Dermis blood vessel endothelial cell (primary cell): ENCODE measurements around the gene RWDD3. TPM values are rescaled to one million over a fixed set of nuclear protein-coding genes. Genes with fewer than 3 reads are reported as not detected.

Source experiments
- DNase-seq: peaks from one replicate; pipeline ENCODE4 v3.0.0; 2010
- total RNA-seq: library from RNA; depleted of rRNA; stranded (reverse); fragments of >200 nt; gene quantifications from 2 replicates; pipeline ENCODE4 v1.2.3, GENCODE V29; 2014

RWDD3 gene, protein sequence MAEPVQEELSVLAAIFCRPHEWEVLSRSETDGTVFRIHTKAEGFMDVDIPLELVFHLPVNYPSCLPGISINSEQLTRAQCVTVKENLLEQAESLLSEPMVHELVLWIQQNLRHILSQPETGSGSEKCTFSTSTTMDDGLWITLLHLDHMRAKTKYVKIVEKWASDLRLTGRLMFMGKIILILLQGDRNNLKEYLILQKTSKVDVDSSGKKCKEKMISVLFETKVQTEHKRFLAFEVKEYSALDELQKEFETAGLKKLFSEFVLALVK
- 11.6 and 18.0 TPM in 2 replicates for total RNA-seq

DNA sequence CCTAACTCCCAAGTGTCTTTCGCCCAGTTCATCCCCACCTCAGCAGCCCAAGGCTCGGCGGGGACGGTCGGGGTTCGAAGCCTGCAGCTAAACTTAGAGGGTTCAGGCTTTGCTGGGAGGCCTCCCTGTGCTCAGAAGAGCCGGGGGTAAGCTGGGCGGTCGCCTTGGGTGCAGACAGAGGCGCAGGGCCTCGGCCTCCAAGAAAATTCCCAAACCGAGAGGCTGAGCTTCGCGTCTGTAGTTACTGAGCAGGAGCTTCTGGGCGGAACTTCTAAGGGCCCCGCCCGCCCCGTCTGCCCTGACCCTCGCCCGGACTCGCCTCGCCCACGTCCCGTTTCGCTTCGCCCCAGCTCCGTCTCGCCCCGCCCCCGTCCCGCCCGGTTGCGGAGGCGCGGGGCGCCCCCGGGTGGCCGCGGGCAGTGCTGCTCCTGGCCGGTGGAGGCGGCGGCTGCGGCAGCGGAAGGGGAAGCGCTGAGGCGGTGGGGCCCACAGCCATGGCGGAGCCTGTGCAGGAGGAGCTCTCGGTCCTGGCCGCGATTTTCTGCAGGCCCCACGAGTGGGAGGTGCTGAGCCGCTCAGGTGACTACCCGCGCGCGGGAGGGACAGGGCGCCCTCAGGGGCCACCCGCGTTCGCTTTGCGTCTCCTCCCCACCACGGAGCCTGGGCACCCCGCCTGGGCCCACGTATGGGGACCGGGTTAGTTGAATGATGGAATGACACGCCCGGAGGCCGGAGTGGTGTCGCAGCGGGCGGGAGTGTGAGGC lies at the start of gene RWDD3:
TSS of gene RWDD3 (plus strand) at position 474 of the 764 bp plus-strand sequence. CDS start at position 495, 21 bp downstream.
- DNase-seq: peak; percentile 93

DNA sequence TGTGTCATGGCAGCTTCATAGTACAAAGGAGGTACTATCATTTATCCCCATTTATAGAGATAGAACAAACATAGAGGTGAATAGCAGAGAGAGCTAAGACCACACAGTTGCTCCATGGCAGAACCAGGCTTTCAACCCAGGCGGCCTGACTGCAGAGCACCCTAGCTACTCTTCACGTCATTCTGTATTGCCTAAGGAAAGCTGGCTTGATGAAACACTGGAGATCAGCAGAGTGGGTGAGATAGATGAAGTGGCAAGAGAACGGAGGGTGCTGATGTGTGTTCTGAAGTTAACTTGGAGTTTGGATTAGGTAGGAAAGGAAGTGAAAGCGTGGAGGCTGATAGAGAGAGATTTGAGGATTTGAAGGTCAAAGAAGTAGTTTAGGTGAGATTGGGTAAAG lies 47.9 kb upstream of the RWDD3 start:
- no peak for DNase-seq

DNA sequence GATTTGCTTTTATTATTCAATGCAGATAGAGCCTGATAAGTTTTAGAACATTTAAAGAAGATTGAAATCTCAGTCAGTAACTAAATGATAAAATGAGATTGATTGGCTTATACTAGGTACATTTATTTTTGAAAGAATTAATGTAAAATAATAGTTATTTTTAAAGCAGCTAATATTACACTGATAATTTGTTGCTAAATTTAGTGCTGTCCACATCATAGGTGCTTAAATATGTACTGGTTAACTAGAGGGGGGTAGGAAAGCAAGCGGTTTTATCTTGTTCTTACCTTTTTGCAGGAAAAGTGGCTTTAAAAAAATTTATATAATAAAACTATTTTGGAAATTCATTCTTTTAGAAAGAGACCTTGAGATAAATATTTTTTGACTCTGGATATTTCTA lies 40.4 kb upstream of the RWDD3 start:
- DNase-seq: no peak

DNA sequence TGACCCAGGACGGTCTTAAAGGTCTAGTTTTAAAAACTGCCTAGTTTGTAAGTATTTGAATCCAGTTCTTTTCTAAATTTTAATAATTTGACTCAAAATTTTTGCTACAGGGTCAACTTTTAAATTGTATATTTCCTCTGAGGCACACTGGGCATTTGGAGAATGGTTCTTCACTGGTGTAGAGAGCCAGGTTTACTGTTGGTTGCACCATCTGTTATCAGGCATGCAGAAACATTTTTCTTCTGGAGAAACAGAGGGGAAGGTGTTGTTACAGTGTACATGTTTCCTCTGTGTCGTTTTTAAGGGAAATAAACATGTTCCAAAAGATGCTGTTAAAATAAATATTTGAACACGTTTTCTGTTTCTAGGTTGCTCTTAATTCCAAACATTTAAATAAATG lies 39.0 kb upstream of the RWDD3 start:
- no peak for DNase-seq

DNA sequence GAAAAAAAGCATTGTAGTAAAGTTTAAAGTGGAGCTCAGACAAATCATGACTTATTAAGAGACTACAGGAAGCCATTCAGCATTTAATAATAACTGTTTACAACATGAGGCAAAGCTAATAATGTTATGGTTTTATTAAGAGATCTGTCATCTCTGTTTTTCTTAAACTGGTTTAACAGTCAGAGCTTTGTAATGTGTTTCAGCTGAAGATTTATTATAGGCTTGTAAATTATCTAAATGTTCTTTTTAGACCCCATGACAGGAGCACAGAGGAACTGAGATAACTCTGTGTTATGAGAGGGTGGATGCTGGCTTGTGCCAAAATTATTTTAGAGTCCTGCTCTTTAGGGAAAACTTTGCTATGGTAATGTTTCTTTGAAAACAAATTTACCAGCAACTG lies 38.0 kb upstream of the RWDD3 start:
- DNase-seq: no peak

DNA sequence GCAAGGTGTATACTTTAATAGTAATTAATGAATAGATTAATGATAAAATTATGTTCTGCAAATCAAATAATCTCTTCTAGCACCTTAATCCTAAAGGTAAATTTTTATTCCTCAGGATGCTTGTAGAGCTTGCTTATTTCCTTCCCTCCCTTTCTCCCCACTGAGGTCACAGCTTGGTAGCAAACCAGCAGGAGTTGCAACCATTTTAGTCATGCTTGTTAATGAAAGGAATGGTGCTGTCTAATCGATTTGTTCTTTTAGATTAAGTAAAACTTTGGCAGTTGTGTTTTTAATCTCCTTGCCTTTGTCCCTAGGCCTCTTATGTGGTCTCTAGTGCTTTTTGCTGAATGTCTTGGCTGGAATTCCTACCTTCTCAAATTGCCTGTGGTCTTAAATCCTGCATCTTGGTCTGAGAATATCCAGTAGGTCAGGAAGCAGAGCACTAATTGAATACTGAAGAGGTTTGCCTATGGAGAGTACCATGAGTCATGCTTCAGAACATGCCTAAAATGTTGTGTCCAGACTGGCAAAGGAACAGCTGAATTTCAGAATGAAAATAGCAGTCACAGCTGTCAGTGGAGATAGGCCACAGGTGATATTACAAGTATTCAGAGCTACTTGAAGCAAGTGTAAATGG lies 36.3 kb upstream of the RWDD3 start:
- no peak for DNase-seq

DNA sequence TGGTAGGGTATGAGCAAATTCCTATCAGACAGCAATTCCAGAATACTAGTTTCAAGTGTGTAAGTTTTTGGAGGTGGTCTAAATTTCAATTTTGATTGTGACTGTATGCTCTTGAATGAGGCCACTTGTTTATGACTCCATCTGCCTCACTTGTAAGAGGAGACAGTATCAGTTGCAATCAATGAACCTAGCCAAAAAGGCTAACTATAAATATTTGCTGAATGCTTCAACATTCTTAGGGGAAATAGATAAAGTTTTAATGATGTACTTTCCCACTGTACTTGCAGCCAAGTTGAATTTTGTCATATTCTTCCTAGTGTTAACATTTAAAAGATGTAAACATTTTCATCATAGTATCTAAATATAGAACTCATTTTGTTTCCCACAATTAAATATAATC lies 32.1 kb upstream of the RWDD3 start:
- DNase-seq: no peak

DNA sequence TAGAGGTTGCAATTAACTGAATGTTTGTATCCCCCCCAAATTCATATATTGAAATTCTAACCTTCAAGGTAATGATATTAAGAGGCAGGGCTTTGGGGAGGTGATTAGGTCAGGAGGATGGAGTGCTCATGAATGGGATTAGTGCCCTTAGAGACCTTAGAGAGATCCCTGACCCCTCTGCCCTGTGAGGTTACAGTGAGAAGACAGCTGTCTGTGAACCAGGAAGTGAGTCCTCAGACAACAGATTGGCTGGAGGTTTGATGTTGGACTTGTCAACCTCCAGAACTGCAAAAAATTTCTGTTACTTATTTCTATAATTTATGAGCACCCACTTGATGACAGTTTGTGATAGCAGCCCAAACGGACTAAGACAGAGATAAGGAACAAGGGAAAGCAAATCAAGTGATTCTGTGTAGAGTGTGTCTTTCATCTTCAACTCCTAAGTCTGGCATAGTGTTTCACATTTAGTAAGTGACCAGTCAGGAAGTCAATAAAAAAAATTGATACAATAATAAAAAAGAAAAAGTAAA lies 30.0 kb upstream of the RWDD3 start:
- no peak for DNase-seq

DNA sequence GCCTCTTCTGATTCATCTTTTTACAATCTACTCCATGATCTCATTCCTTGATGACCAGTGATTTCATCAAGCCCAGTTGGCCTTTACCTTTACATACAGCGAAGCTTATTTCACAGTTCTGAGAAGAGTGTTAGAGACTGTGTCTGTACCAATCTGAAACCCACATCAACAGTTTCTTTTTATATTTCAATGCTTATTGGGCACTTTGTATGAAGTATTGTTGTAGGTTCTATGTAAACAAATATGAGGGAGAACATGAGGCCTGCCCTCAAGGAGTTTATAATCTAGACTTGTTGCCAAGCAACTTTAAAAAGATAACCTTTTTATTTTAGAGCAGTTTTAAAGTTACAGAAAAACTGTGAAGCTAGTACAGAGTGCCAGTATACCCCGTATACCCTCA lies 27.5 kb upstream of the RWDD3 start:
- no peak for DNase-seq

DNA sequence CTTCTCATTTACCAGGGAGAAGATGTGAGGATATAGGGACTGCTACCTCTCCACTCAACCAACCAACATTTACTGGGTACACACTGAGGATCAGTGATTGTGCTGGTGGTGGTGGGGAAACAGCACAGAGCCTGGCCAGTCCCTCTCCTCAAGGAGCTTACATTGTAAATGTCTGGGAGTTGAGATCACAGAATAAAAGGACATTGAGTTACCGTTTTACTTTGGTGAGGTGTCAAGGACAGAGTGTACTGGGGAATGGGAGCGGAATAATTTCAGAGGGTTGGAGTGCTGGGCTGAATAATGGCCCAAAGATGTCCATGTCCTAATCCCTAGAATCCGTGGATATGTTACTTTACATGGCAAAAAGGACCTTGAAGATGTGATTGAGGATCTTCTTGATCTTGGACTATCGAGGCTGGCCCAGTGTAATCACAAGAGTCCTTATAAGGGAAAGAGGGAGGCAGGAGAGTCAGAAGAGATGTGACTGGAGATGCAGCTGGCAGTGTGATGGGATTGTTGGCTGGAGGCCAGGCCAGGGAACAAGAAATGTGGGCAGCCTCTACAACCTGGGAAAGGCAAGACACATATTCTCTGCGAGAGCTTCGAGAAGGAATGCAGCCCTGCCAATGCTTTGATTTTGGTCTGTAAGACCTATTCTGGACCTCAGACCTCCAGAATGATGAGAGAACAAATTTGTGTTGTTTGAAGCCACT lies 26.6 kb upstream of the RWDD3 start:
- DNase-seq: no peak

DNA sequence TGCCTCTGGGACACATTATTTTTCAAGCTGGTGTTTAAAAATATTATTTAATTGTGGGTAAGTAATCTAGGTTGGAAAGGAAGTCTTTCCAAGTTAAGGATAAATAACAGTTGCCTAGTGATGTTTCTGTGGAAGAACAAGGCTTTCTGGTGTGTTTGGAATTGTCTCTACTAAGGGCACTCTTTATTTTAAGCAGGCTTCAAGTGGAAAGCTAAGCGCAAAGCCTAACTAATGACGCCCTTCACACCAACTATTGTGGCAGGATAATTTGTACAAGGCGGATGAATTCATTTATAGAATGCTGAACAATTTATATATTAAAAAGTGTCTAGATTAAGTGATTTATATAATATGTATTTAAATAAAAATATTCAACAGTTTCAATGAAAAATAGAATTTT lies 25.1 kb upstream of the RWDD3 start:
- no peak for DNase-seq

DNA sequence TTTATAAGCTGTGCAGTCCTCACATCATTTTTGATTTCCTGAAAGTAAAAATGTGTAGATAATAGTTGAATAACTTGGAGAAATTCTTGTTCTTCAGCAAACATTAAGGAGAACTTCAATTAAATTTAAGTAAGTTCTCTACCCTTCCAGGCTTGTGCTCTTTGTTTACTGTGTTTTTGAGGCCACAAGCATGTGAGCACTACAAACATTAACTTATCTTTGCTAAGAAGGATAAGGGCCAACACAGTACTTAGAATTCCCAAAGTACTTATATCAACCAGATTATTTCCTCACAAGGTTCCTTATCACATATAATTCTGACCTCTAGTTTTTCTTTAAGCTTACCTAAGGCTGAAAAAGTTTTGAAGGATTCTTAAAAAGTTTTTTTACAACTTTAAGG lies 24.7 kb upstream of the RWDD3 start:
- no peak for DNase-seq

DNA sequence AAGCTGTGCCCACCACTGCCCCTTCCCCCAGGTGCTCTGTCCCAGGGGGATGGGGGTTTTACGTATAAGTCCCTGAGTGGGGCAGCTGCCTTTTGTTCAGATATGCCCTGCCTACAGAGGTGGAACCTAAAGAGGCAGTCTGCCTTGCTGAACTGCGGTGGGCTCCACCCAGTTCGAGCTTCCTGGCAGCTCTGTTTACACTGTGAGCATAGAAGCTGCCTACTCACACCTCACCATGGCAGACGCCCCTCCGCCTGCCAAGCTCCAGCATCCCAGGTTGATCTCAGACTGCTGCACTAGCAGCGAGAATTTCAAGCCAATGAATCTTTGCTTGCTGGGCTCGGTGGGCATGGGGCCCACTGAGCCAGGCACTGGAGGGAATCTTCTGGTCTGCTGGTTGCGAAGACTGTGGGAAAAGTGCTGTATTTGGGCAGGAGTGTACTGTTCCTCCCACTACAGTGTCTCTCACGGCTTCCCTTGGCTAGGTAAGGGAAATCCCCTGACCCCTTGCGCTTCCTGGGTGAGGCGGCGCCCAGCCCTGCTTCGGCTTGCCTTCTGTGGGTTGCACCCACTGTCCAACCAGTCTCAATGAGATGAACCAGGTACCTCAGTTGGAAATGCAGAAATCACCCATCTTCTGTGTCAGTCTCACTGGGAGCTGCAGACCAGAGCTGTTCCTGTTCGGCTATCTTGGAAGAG lies 17.6 kb upstream of the RWDD3 start:
- no peak for DNase-seq

DNA sequence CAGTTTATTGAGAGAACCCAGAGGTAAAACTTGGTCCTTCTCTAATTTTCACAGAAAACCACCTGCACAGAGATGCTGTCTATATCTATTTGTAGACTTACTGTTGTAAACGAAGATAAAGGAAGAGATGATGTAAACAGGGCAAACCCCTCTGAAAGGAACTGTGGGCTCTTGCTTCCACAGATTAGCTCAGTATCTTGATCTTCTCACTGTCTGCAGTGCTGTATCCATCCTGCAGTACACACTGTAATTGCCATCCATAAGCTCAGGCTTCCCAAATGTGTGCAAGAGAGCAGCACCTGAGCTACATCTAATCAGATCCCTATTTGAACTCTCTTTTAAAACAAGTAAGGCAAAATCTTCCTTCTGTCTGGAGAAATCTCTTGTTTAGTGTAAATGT lies 16.6 kb upstream of the RWDD3 start:
- DNase-seq: no peak

DNA sequence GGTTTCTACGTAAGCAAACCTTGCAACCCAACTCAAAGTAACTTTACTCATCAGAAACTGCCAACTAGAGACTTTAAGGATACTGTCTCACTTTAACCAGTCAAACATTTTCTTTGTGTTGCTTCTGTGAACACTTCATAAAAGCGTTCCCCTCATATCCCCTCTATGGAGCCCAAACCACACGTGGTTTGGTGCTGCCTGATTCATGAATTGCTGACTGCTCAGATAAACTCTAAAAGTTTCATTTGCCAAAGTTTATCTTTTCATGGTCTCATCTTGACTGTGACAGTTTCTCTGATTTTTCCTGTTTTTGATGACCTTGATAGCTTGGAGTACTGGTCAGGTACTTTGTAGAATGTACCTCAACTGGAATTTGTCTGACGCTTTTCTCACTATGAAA lies 14.6 kb upstream of the RWDD3 start:
- DNase-seq: no peak

DNA sequence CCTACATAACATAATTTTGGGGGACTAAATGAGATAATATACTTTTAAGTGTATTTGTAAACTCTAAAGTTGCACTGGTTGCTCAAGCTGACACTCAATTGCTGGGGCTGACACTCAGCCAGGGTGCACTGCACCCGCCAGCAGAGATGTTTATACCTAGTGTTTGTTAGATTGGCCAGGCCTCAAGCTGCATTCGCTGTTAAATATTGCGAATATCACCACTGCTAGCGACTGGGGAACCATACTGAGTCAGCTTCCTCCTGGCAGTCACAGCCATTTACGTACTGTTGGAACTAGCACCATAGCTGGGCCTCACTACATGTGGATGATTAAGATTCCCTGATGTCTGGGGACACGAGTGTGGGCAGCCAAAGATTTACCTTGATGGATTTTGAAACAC lies 12.7 kb upstream of the RWDD3 start:
- DNase-seq: peak; percentile 15

DNA sequence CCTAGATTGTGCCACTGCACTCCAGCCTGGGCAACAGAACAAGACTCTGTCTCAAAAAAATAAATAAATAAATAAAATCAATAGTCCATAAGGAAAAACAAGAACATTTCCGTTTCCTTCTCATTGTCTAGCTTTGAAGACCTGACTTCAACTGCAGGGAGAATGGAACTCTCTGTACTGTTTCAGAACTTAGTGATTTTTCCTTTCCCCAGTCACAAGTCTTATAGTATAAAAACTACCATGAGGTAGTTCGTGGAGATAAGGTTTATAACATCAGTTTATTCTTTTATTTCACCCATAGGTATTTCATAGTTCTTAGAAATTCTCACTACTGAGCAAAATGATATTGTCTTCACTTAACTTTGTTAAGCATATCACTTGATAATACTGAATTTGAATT lies 11.4 kb upstream of the RWDD3 start:
- peak; percentile 24 for DNase-seq

DNA sequence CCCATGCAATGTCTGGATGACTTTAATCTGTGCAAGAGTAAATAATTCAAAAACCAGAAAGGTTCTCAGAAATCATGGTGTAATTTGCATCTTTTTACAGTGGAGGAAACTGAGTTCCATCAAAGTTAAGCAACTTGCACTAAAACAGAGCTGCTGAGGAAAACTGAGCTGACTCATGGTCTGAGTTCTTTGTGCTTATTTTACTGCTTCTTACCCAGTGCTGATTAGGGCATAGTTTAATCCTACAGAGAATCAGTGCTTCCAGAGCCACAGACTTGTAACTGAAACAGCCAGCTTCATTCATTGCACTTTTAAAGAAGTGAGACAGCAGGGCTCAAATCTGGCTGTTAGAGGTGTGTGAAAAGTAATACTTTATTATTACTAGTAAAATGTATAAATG lies 10.9 kb upstream of the RWDD3 start:
- DNase-seq: peak; percentile 31

DNA sequence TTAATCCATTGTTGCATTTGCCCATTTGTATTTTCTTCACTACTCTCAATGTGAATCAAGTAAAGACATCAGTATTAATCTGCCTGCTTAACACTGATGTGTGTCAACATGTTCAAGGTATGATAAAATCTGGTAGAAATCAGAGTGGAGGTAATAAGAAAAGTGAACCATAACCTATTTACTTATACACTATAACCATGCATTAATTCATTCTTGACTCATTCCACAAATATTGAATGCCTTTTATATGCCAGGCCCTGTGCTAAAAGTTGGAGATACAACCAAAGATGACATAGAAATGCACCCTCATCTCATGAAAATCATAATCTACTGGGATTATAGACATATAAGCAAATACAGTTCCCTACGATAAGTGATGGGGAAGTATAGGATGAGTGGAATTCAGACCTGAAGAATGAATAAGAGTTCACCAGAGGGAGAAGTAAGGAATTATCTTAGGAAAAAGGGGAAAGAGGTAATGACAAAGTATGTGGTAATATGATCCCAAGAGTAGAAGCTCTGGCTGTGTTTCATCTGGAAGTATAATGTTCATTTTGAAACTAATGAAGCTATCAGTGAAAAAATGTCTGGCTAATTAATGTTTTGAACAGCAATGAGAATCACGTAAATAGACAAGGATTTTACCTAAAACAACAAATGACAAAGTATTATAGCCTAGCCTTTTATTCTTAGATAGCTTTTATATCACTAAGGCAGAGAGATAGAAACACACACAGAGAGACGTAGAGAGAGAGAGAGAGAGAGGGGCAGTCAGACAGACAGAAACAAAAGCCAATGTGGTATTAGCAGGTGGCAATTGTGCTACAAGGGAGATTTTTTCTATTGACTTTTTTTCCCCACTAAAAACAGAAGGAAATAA lies 7.0 kb upstream of the RWDD3 start:
- no peak for DNase-seq

DNA sequence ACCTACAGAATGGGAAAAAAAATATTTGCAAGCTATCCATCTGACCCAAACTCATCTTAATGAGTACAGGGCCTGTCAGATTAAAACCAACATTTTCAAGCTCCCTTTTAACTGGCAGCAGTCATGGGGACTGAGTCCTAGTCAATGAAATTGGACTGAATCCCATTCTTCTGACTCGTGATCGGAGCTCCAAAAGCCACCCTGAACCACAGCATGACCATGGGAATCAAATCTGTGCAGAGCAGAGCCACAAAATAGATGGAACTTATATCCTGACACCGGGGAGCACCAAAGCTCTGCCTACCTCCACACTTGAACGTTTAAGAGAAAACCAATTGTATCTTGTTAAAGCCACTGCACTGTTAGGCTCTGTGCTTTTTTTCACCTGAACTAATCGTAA lies 5.0 kb upstream of the RWDD3 start:
- DNase-seq: peak; percentile 15

DNA sequence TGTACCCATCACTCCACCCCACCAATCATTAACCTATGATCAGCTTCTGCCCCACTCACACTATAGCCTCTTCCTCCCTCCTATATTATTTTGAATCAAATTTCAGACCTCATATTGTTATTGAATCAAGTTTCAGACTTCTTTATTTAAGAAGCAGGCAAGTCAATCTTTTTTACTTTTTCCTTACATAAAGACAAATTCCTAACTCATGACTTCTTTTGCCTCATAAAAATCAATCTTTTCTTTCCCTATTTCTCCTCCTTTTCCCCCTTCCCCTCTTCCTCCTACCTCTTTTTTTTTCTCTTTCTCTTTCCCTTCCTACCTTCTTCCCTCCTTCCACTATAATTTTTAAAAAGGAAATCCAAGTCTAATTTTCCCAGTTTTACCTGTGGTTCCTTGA lies 4.3 kb upstream of the RWDD3 start:
- DNase-seq: no peak
